ENCODE data around the gene C2orf78. TPM values are rescaled to one million over a fixed set of nuclear protein-coding genes. Genes with fewer than 3 reads are reported as not detected.
"Not testable (repeated sequence)": the region's sequence is repeated elsewhere in the genome, so short reads cannot be mapped to it uniquely, and the experiment has no call there.

C2orf78 gene
- 0.10 TPM for polyA plus RNA-seq (2013, experiment 1 of 2)
- 0.44 TPM for polyA plus RNA-seq (2013, experiment 2 of 2)

- H3K27me3 ChIP-seq (ENCODE audit: insufficient read depth, low read length); H3K27ac ChIP-seq (ENCODE audit: low read depth, low read length); H3K9me3 ChIP-seq (ENCODE audit: insufficient read depth, low read depth, low read length); H3K4me1 ChIP-seq (ENCODE audit: insufficient read depth, low read length); H3K4me3 ChIP-seq (ENCODE audit: low read length); H3K36me3 ChIP-seq (ENCODE audit: insufficient read depth, low read length); H3K9ac ChIP-seq (ENCODE audit: low read depth, low read length): not testable (repeated sequence)
- WGBS, result no CpG with 5 or more reads among the region's 3 CpGs
Measured at GRCh38 chr2:73783883-73784282, at the start of gene C2orf78. TSS of gene C2orf78 (plus strand) at chr2:73784183. CDS start at chr2:73784310, 127 bp downstream.

GRCh38 chr2:73736378-73736777, 47.6 kb upstream of the C2orf78 start:
- Histone ChIP-seq H3K27me3 (ENCODE audit: insufficient read depth, low read length) (peaks cover 29% of the 10 kb centered on the region), H3K36me3 (ENCODE audit: insufficient read depth, low read length) (peaks cover 31% of the 10 kb centered on the region), H3K4me1 (ENCODE audit: insufficient read depth, low read length) (peaks cover 6% of the 10 kb centered on the region; the same call in 1 of the 2 replicates), H3K4me3 (ENCODE audit: low read length) (peak overlapping the region; percentile 80), H3K9ac (ENCODE audit: low read depth, low read length) (peak overlapping the region; percentile 72), H3K27ac (ENCODE audit: low read depth, low read length) (no peak overlapping the region), H3K9me3 (ENCODE audit: insufficient read depth, low read depth, low read length) (peaks cover 9% of the 10 kb centered on the region)
- WGBS, result 27% methylated on average over 8 of the region's 8 CpGs

DNA sequence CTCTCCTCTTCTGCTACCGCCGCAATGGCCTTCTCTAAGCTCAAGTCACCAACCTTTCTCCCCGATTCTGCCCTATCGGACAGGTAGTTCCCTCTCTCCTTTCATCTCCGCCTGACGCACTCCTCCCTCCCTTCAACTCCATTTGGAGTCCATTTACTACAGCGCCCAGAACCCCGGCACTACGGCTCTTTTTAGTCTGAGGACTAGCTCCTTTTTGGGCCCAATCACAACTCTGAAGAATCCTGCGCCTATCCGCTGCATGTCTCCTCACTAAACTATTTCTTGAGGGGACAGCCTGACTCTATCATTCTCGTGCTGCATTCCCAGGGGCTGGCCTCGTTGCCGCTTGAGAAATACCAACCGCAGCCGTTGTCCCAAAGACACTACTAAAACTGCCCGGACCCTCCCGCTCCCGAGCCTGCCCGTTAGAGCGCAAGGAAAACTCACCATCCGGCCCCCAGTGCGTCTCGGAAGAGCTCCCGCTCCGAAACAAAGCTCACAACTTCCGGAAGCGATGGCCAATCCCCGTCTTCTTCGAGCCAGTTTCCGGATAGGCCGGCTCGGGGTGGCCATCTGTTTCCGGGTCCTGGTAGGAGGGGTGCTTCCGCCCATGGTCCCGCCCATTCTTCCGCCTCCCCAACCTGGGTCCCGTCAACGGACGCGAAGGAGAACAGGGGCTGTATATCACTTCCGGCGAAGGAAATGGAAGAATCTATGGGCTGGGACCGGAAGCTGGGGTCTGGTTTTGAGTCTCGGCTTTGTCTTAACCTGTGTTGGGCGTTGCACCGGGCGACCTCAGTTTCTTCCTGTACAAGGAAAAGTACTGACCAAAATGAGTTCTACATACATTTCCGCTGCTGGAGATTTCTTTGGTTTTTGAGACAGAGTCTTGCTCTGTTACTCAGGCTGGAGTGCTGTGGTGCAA, 46.9 kb upstream of the C2orf78 start, which contains the start of gene TPRKB:
Gene TPRKB (minus strand): TSS at position 491 of the 925 bp plus-strand sequence. CDS start 2,776 bp downstream, outside the sequence.
- WGBS, result 5% methylated on average over 49 of the region's 49 CpGs
- H3K27ac ChIP-seq (ENCODE audit: low read depth, low read length), result peak within 1 kb of the TSS; percentile 39; the same call in 1 of the 2 replicates
- H3K36me3 ChIP-seq (ENCODE audit: insufficient read depth, low read length), result peaks cover 24% of the 10 kb centered on the region

DNA sequence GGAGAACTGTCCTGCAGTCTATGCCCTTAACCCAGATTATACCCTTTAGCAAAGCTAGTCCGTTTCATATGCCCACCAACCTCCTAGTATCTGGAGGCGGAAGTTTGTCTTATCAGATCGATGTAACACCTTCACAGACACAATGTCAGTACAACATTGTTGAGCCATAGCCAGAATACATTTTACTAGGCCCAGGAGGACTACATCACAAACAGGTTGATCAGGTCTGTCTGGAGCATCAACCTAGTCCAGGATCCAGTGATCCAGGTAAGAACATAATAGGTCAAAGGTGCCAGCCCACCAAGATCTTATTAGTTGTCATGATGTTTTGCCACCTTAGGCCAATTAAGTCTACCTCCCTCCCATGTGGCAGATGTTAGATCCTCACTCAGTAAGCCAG, 44.9 kb upstream of the C2orf78 start:
- H3K27me3 ChIP-seq (ENCODE audit: insufficient read depth, low read length), result peaks cover 40% of the 10 kb centered on the region
- no peak overlapping the region for H3K27ac ChIP-seq (ENCODE audit: low read depth, low read length)
- H3K9ac ChIP-seq (ENCODE audit: low read depth, low read length), result no peak overlapping the region
- peaks cover 9% of the 10 kb centered on the region for H3K9me3 ChIP-seq (ENCODE audit: insufficient read depth, low read depth, low read length)
- peaks cover 8% of the 10 kb centered on the region; the same call in 1 of the 2 replicates for H3K36me3 ChIP-seq (ENCODE audit: insufficient read depth, low read length)
- WGBS, result 95% methylated on average over 3 of the region's 3 CpGs
- H3K4me1 ChIP-seq (ENCODE audit: insufficient read depth, low read length), result peaks cover 6% of the 10 kb centered on the region; the same call in 1 of the 2 replicates
- no peak overlapping the region for H3K4me3 ChIP-seq (ENCODE audit: low read length)

More for the DNA sequence above, 46.9 kb upstream of the C2orf78 start, which contains the start of gene TPRKB:
- Histone ChIP-seq H3K9me3 (ENCODE audit: insufficient read depth, low read depth, low read length) (peaks cover 9% of the 10 kb centered on the region), H3K27me3 (ENCODE audit: insufficient read depth, low read length) (peaks cover 36% of the 10 kb centered on the region), H3K9ac (ENCODE audit: low read depth, low read length) (peak within 1 kb of the TSS; percentile 72), H3K4me3 (ENCODE audit: low read length) (peak within 1 kb of the TSS; percentile 80), H3K4me1 (ENCODE audit: insufficient read depth, low read length) (peaks cover 6% of the 10 kb centered on the region; the same call in 1 of the 2 replicates)

DNA sequence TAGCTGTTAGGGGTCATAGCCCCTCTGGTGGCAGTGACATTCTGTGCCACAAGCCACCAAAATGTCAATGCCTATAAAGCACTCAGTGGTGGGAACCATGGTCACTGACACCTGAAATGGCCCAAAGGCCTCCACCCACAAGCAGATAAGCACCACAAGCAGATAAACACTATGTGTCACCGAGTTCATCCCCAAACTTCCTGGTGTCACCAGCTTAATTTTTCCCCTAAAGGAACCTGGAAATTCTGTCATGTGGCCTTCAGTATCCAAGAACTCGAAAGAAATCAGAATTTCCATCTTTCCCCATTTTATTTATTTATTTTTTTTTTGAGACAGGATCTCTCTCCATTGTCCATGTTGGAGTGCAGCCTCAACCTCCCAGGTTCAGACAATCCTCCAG, 43.2 kb upstream of the C2orf78 start:
- no peak overlapping the region for H3K9ac ChIP-seq (ENCODE audit: low read depth, low read length)
- no peak overlapping the region for H3K4me3 ChIP-seq (ENCODE audit: low read length)
- H3K36me3 ChIP-seq (ENCODE audit: insufficient read depth, low read length), result peaks cover 2% of the 10 kb centered on the region; the same call in 1 of the 2 replicates
- H3K27ac ChIP-seq (ENCODE audit: low read depth, low read length), result no peak overlapping the region
- peaks cover 5% of the 10 kb centered on the region; the same call in 1 of the 2 replicates for H3K4me1 ChIP-seq (ENCODE audit: insufficient read depth, low read length)
- WGBS, result 71% methylated on average over 2 of the region's 2 CpGs
- H3K27me3 ChIP-seq (ENCODE audit: insufficient read depth, low read length), result peaks cover 40% of the 10 kb centered on the region
- peaks cover 9% of the 10 kb centered on the region for H3K9me3 ChIP-seq (ENCODE audit: insufficient read depth, low read depth, low read length)

- peaks cover 8% of the 10 kb centered on the region; the same call in 1 of the 2 replicates for H3K36me3 ChIP-seq (ENCODE audit: insufficient read depth, low read length)
- H3K27ac ChIP-seq (ENCODE audit: low read depth, low read length), result no peak overlapping the region
- peaks cover 13% of the 10 kb centered on the region for H3K27me3 ChIP-seq (ENCODE audit: insufficient read depth, low read length)
- H3K9me3 ChIP-seq (ENCODE audit: insufficient read depth, low read depth, low read length), result no peaks in the 10 kb centered on the region
- no peak overlapping the region for H3K9ac ChIP-seq (ENCODE audit: low read depth, low read length)
- H3K4me3 ChIP-seq (ENCODE audit: low read length), result no peak overlapping the region
- 93% methylated on average over 11 of the region's 11 CpGs for WGBS
- no peaks in the 10 kb centered on the region for H3K4me1 ChIP-seq (ENCODE audit: insufficient read depth, low read length)
Measured at GRCh38 chr2:73746015-73746876, 37.7 kb upstream of the C2orf78 start.

DNA sequence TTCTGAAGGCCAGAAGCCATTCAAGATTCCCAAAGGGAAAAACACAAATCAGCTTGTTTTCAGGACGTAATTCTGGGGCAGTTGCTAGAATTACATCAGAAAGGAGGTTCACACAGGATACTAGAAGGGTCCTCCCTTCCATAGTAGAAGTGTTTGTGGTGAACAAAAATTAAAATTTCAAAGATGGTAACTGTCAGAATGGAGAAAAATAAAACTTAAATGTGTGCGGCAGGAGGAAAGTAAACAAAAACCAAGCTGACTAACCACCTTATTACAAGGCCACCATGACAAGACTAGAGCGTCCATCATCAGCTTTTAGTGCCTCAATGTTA, 37.1 kb upstream of the C2orf78 start:
- no peaks in the 10 kb centered on the region for H3K4me1 ChIP-seq (ENCODE audit: insufficient read depth, low read length)
- peaks cover 7% of the 10 kb centered on the region for H3K27me3 ChIP-seq (ENCODE audit: insufficient read depth, low read length)
- H3K4me3 ChIP-seq (ENCODE audit: low read length), result no peak overlapping the region
- H3K27ac ChIP-seq (ENCODE audit: low read depth, low read length), result no peak overlapping the region
- no peak overlapping the region for H3K9ac ChIP-seq (ENCODE audit: low read depth, low read length)
- 86% methylated on average over 2 of the region's 3 CpGs for WGBS
- no peaks in the 10 kb centered on the region for H3K9me3 ChIP-seq (ENCODE audit: insufficient read depth, low read depth, low read length)
- peaks cover 8% of the 10 kb centered on the region; the same call in 1 of the 2 replicates for H3K36me3 ChIP-seq (ENCODE audit: insufficient read depth, low read length)

GRCh38 chr2:73749314-73749713, 34.7 kb upstream of the C2orf78 start:
- Histone ChIP-seq H3K9ac (ENCODE audit: low read depth, low read length) (no peak overlapping the region), H3K4me3 (ENCODE audit: low read length) (no peak overlapping the region), H3K36me3 (ENCODE audit: insufficient read depth, low read length) (peaks cover 8% of the 10 kb centered on the region; the same call in 1 of the 2 replicates), H3K27me3 (ENCODE audit: insufficient read depth, low read length) (no peaks in the 10 kb centered on the region), H3K27ac (ENCODE audit: low read depth, low read length) (no peak overlapping the region), H3K4me1 (ENCODE audit: insufficient read depth, low read length) (no peaks in the 10 kb centered on the region), H3K9me3 (ENCODE audit: insufficient read depth, low read depth, low read length) (no peaks in the 10 kb centered on the region)
- 80% methylated on average over 1 of the region's 2 CpGs for whole genome bisulfite sequencing

GRCh38 chr2:73754332-73754731, 29.7 kb upstream of the C2orf78 start:
- H3K4me3 ChIP-seq (ENCODE audit: low read length); H3K27ac ChIP-seq (ENCODE audit: low read depth, low read length); H3K9ac ChIP-seq (ENCODE audit: low read depth, low read length); H3K27me3 ChIP-seq (ENCODE audit: insufficient read depth, low read length); H3K4me1 ChIP-seq (ENCODE audit: insufficient read depth, low read length); H3K9me3 ChIP-seq (ENCODE audit: insufficient read depth, low read depth, low read length): not testable (repeated sequence)
- H3K36me3 ChIP-seq (ENCODE audit: insufficient read depth, low read length), result peaks cover 33% of the 10 kb centered on the region
- 93% methylated on average over 7 of the region's 7 CpGs for WGBS

- Histone ChIP-seq H3K27ac (ENCODE audit: low read depth, low read length) (no peak overlapping the region), H3K27me3 (ENCODE audit: insufficient read depth, low read length) (no peaks in the 10 kb centered on the region), H3K36me3 (ENCODE audit: insufficient read depth, low read length) (peaks cover 75% of the 10 kb centered on the region), H3K4me1 (ENCODE audit: insufficient read depth, low read length) (no peaks in the 10 kb centered on the region), H3K4me3 (ENCODE audit: low read length) (no peak overlapping the region), H3K9me3 (ENCODE audit: insufficient read depth, low read depth, low read length) (0 out of 2 replicates have a peak, but pooled peaks cover 4% of the 10 kb centered on the region), H3K9ac (ENCODE audit: low read depth, low read length) (no peak overlapping the region)
- WGBS, result 81% methylated on average over 3 of the region's 3 CpGs
Measured at GRCh38 chr2:73759285-73759764, 24.7 kb upstream of the C2orf78 start.

Data from HUES64 (cell line).